Esophagus (tissue), 2 donors: ENCODE results near the gene MRRF. TPM values are rescaled to one million over a fixed set of nuclear protein-coding genes. Genes with fewer than 3 reads are reported as not detected.
A peak's percentile ranks its signal among the peaks of the same experiment; 100 is the strongest.

ENCODE experiments used
- H3K27ac ChIP-seq, 2 donors: one replicate each; pipeline ENCODE4 v1.5.1; 2013; ENCODE audit warnings: low read depth in 2 of 2, mild to moderate bottlenecking in 2 of 2, inconsistent platforms in 1 of 2, low read length in 1 of 2, moderate library complexity in 1 of 2
- H3K27me3 ChIP-seq, 2 donors: one replicate each; pipeline ENCODE4 v1.6.1; 2013; ENCODE audit warnings: low read length in 2 of 2, control low read depth in 1 of 2, mild to moderate bottlenecking in 1 of 2; ENCODE audit not compliant: insufficient read depth in 2 of 2, control insufficient read depth in 1 of 2
- H3K36me3 ChIP-seq, 2 donors: one replicate each; pipeline ENCODE4 v1.6.1; 2013; ENCODE audit warnings: low read length in 1 of 2; ENCODE audit not compliant: control insufficient read depth in 2 of 2, insufficient read depth in 2 of 2
- H3K4me1 ChIP-seq, 2 donors: one replicate each; pipeline ENCODE4 v1.6.1; 2013; ENCODE audit warnings: low read length in 1 of 2; ENCODE audit not compliant: control insufficient read depth in 2 of 2, insufficient read depth in 2 of 2
- H3K4me3 ChIP-seq, 2 donors: one replicate each; pipeline ENCODE4 v1.5.1; 2013; ENCODE audit warnings: low read length in 2 of 2, mild to moderate bottlenecking in 2 of 2, low read depth in 1 of 2, moderate library complexity in 1 of 2
- H3K9me3 ChIP-seq, 2 donors: one replicate each; pipeline ENCODE4 v1.6.1; 2013; ENCODE audit warnings: mild to moderate bottlenecking in 2 of 2, low read depth in 1 of 2, low read length in 1 of 2, moderate library complexity in 1 of 2; ENCODE audit not compliant: control insufficient read depth in 2 of 2, insufficient read depth in 1 of 2
- WGBS, 2 donors: extraction: QIAGEN DNeasy Blood & Tissue Kit; methylation state at CpG; one replicate each; pipeline ENCODE4 v1.1.7; 2013; 5-methylcytosine and 5-hydroxymethylcytosine counted together
- polyA plus RNA-seq, 2 donors: library from polyadenylated mRNA; stranded (reverse); fragments of 200-250 nt; gene quantifications; one replicate each; pipeline ENCODE4 v1.2.3, GENCODE V29; 2013
- donor health status: healthy with polysubstance abuse.
- donor health status: Bipolar disorder and iron deficiency.

MRRF gene, protein sequence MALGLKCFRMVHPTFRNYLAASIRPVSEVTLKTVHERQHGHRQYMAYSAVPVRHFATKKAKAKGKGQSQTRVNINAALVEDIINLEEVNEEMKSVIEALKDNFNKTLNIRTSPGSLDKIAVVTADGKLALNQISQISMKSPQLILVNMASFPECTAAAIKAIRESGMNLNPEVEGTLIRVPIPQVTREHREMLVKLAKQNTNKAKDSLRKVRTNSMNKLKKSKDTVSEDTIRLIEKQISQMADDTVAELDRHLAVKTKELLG
- polyA plus RNA-seq, result 10 to 100 TPM; 22.4 to 36.3 TPM

GRCh38 chr9:122264360-122265148 is at the start of gene MRRF, which contains the start of gene RBM18:
Gene MRRF (plus strand): TSS chr9:122264882. CDS start chr9:122270892, 6,010 bp downstream.
Gene RBM18 (minus strand): TSS chr9:122264840. CDS start chr9:122261492, 3,348 bp downstream.
- peaks cover 0 to 9% of the 10 kb centered on the region in 2 donors for H3K36me3 ChIP-seq
- 0% methylated on average over 59 to 60 of the region's 60 CpGs for WGBS, 2 donors
- no peaks in the 10 kb centered on the region for H3K9me3 ChIP-seq
- H3K27me3 ChIP-seq, result no peaks in the 10 kb centered on the region
- peak within 1 kb of the TSS; percentile 72 to 87 for H3K4me3 ChIP-seq
- H3K27ac ChIP-seq, result peak within 1 kb of the TSS; percentile 88 to 94
- H3K4me1 ChIP-seq, result peaks cover 0 to 6% of the 10 kb centered on the region in 2 donors

GRCh38 chr9:122215663-122216062 is 49.0 kb upstream of the MRRF start:
- Histone ChIP-seq H3K27me3 (peaks cover 4 to 15% of the 10 kb centered on the region in 2 donors), H3K4me1 (peaks cover 17 to 24% of the 10 kb centered on the region in 2 donors), H3K27ac (no peak overlapping the region), H3K4me3 (no peak overlapping the region), H3K36me3 (no peaks in the 10 kb centered on the region), H3K9me3 (peaks cover 0 to 2% of the 10 kb centered on the region in 2 donors)
- 92 to 100% methylated on average over 1 of the region's 1 CpG for WGBS, 2 donors

DNA sequence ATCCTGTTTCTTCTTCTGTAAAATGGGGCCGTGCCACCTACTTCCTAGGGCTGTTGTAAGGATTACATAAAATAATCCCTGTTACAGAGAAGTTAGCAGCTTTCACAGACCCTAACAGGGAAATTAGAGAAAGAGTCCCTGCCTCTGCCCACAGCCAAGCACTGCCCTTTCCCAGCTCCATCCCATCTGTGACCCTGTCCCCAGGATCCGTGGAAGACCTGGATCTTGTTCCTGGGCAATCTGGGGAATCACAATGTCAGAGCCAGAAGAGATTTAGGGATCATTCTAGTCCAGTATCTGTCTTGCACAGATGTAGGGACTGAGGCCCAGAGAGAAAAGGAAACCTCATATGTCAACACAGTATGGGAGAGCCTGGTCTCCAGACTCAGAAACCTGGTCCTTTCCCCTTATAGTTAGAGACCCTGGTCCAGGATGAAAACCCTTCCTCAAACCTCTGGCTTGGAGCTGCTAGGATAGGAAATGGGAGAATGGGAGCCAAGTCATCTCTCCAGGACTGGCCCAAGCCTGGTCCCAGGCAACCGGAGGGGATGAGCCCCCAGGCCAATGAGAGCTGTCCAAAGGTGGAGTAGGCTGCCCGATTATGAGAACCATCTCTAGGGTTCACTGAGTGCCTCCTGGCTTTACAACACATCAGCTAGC is 48.4 kb upstream of the MRRF start:
- Histone ChIP-seq H3K4me1 (peaks cover 17 to 24% of the 10 kb centered on the region in 2 donors), H3K4me3 (no peak overlapping the region), H3K27ac (no peak overlapping the region), H3K9me3 (peaks cover 0 to 2% of the 10 kb centered on the region in 2 donors), H3K27me3 (peaks cover 4 to 20% of the 10 kb centered on the region in 2 donors), H3K36me3 (no peaks in the 10 kb centered on the region)
- WGBS, 2 donors, result 75 to 78% methylated on average over 4 of the region's 4 CpGs

- Histone ChIP-seq H3K27me3 (peaks cover 4 to 20% of the 10 kb centered on the region in 2 donors), H3K36me3 (no peaks in the 10 kb centered on the region), H3K27ac (no peak overlapping the region), H3K9me3 (peaks cover 0 to 2% of the 10 kb centered on the region in 2 donors), H3K4me3 (no peak overlapping the region), H3K4me1 (peaks cover 17 to 24% of the 10 kb centered on the region in 2 donors)
- WGBS, 2 donors, result 51 to 76% methylated on average over 35 of the region's 35 CpGs
These were observed 47.8 kb upstream of the MRRF start for GRCh38 chr9:122216798-122217418.

DNA sequence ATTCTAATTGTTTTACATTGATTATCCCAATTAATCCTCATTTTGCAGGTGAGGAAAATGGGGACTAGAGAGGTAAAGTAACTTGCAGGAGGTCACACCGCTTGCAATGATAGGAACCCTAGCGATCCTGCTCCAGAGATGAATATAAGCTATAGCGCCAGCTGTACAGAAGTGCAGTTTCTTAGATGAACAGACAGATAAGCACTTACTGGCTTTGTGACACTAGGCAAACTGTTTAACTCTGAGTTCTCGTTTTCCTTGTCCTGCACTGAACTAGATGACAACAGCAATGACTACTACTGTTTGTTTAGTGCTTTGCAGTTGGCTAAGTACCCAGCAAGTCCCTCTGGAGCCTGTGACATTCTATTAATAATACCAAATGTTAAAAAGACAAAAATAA is 47.0 kb upstream of the MRRF start:
- Histone ChIP-seq H3K27me3 (peaks cover 4 to 18% of the 10 kb centered on the region in 2 donors), H3K4me1 (peaks cover 17 to 24% of the 10 kb centered on the region in 2 donors), H3K9me3 (peaks cover 0 to 2% of the 10 kb centered on the region in 2 donors), H3K27ac (no peak overlapping the region), H3K36me3 (no peaks in the 10 kb centered on the region), H3K4me3 (no peak overlapping the region)
- 49 to 62% methylated on average over 4 of the region's 4 CpGs for WGBS, 2 donors

GRCh38 chr9:122218071-122218934 is 46.4 kb upstream of the MRRF start:
- peaks cover 0 to 2% of the 10 kb centered on the region in 2 donors for H3K9me3 ChIP-seq
- peaks cover 4 to 17% of the 10 kb centered on the region in 2 donors for H3K27me3 ChIP-seq
- H3K4me3 ChIP-seq, result peak overlapping the region in 1 of 2 donors; percentile 28
- H3K36me3 ChIP-seq, result no peaks in the 10 kb centered on the region
- WGBS, 2 donors, result 48 to 64% methylated on average over 11 of the region's 11 CpGs
- H3K4me1 ChIP-seq, result peaks cover 17 to 23% of the 10 kb centered on the region in 2 donors
- H3K27ac ChIP-seq, result no peak overlapping the region

DNA sequence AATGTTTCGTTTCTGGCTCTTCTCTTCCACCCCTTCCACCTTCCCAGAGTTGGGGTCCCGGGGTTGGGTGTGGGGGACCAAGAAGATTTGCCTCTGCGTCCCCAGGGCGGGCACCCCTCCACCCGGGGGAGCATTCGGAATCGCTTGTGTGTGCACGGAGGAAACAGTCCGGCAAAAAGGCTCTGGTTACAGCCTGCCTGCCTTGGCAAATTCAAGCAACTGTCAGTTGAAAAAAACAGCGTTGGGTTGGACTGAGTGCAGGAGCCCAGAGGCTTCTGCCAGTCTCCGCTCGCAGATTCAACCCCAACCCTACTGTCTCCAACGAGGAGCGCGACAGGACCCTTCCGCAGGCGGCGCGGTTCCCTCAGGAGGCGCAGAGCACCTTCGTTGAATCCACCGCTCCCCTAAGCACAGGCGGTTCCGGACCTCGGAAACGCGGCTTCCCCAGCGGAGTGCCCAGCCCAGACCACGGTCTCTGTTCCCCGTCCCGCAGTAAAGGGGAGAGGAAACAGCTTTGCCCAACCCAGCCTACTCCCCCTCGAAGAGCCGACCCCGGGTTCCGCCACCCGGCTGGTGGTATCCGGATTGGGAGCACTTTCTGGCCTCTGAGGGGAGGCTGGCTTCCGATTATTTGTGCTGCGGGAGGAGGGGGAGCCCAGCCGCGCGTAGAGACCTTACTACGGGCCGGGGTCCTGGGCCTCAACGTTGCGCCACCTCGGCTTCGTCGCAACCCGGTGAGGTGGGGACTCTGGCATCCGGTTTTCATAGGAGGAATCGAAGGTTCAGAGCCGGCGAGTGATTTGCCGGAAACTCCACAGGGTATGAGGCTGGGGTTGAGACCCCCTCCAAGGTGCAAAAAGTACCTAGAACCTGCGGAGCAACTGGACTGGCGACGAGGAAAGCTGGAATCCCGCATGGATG is 45.5 kb upstream of the MRRF start:
- Histone ChIP-seq H3K36me3 (no peaks in the 10 kb centered on the region), H3K4me1 (peaks cover 13 to 16% of the 10 kb centered on the region in 2 donors), H3K27ac (no peak overlapping the region), H3K9me3 (peaks cover 0 to 2% of the 10 kb centered on the region in 2 donors), H3K27me3 (peaks cover 4 to 17% of the 10 kb centered on the region in 2 donors), H3K4me3 (peak overlapping the region; percentile 7 to 28)
- WGBS, 2 donors, result 9 to 10% methylated on average over 59 of the region's 59 CpGs
